Activated CD8-positive, alpha-beta memory T cell treated with anti-CD3 and anti-CD28 coated beads, Interleukin-2, amount 50 U/mL, for 1 hour (primary cell): Measurements from ENCODE around the gene YIPF4.
"Not testable (repeated sequence)": the region's sequence is repeated elsewhere in the genome, so short reads cannot be mapped to it uniquely, and the experiment has no call there.

Experiments
- DNase-seq: peaks from one replicate; pipeline ENCODE4 v3.0.0-alpha.2; 2020; ENCODE audit errors: extremely low read depth

YIPF4 gene

DNA sequence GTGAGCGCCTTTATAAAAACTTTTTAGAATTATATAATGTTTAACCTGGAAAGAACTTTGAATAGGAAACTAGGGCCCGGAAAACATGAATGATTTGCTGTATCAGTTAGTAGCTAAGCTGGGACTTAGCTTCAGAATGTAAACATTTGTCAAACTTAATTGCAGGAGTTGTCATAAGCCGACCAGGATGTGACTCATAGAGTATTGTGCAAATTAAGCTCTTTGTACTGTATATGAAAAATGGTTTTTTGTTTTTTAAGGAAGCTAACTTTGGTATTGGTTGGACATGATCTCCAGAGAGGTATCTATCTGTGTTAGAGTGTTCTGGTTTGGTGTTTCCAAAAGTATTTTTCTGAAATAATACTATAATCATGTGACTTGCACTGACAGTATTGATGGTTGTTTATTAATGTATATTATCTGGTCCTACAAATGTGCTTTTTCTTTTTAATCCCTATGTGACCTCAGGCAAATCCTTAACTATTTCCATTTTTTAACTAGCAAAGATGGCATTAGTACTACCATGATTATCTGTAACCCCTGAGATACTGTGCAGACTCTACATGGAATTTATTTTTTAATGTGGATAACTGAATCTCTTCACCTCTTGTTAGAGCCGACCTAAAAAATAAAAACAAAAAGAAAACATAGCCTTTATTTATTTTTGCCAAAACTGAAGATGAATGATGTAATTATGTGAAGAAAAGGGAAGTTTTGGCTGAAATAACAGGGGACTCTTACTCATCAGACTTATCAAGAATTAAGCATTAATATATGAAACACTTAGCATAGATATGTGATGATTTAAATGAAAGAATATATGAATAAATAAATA, 11.7 kb downstream of the YIPF4 start:
- DNase-seq = no peak

DNA sequence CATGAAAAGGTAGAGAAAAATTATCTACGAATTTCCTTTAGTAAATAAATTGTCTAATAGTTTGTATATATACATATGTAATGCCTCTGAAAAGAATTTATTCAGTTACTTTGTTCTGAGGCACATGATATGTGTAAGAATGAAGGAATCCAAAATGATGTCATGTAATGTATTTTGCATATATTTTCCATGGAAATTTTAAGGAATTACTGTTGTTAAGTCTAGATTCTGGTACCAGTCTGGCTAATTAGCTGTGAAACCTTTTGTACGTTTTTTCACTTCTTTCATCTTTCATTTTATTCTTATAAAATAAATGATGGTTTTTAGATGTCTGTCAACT, 12.3 kb downstream of the YIPF4 start:
- no peak for DNase-seq

DNA sequence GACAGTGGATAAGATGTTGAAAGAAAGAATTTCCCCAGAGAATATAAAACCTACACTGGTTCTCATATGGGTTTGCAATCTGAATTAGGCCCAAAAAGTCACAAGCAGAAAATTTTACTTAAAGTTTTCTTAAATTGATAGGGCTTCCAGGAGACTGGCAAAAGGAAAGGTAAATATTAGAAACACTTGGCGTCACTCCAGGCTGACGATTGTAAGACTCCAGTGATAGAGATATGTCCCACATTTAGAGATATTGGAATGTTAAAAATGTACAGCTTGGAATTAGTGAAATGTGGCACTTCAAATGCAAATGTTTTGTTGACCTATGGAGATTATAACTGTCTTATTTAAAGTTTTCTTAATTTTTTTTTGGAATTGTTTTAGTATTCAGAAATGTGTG, 14.0 kb downstream of the YIPF4 start:
- DNase-seq = no peak

DNA sequence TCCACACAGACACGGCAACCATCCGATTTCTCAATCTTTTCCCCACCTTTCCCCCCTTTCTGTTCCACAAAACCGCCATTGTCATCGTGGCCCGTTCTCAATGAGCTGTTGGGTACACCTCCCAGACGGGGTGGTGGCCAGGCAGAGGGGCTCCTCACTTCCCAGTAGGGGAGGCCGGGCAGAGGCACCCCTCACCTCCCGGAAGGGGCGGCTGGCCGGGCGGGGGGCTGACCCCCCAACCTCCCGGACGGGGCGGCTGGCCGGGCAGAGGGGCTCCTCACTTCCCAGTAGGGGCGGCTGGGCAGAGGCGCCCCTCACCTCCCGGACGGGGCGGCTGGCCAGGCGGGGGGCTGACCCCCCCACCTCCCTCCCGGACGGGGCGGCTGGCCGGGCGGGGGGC, 15.8 kb downstream of the YIPF4 start:
- DNase-seq = not testable (repeated sequence)

DNA sequence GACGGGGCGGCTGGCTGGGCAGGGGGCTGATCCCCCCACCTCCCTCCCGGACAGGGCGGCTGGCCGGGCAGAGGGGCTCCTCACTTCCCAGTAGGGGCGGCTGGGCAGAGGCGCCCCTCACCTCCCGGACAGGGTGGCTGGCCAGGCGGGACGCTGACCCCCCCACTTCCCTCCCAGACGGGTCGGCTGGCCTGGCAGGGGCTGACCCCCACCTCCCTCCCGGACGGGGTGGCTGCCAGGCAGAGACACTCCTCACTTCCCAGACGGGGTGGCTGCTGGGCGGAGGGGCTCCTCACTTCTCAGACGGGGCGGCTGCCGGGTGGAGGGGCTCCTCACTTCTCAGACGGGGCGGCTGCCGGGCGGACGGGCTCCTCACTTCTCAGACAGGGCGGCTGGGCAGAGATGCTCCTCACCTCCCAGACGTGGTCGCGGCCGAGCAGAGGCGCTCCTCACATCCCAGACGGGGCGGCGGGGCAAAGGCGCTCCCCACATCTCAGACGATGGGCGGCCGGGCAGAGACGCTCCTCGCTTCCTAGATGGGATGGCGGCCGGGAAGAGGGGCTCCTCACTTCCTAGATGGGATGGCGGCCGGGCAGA, 16.4 kb downstream of the YIPF4 start:
- not testable (repeated sequence) for DNase-seq

DNA sequence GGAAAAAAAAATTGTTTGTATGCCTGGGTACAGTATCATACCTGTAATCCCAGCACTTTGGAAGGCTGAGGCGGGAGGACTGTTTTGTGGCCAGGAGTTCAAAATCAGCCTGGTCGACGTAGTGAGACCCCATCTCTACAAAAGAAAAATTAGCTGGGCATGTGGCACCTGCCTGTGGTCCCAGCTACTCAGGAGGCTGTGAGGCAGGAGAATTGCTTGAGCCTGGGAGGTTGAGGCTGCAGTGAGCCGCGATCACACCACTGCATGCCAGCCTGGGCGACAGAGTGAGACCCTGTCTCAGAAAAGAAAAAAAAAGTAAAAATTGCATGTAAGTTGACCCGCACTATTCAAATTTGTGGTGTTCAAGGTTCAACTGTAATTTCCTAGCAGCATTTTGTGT, 32.9 kb downstream of the YIPF4 start:
- no peak for DNase-seq

DNA sequence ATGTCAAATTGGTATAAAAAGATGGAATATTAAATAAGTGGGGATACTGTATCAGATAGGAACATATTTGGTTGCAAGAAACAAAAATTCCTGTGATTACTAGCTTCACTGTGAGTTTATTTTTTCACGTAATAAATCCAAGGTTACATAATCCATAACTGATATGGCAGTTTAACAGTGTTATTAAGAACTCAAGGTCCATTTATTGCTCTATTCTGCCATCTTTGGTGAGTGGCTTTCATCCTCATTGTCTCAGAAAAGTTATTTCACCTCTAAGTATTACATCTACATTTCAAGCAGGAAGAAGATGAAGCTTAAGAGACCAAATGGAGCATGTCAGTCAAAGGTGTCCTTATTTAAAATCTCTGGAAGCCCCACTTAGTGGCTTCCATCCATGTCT, 37.2 kb downstream of the YIPF4 start:
- DNase-seq = no peak

DNA sequence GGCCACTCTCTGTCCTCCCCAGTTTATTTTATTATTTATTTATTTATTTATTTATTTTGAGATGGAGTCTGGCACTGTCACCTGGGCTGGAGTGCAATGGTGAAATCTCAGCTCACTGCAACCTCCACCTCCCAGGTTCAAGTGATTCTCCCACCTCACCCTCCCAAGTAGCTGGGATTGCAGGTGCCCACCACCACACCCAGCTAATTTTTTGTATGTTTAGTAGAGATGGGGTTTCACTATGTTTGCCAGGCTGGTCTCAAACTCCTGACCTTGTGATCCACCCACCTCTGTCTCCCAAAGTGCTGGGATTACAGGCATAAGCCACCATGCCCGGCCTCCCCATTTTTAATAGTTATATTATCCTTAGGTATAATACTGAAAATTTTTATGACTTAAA, 51.0 kb downstream of the YIPF4 start:
- not testable (repeated sequence) for DNase-seq

DNA sequence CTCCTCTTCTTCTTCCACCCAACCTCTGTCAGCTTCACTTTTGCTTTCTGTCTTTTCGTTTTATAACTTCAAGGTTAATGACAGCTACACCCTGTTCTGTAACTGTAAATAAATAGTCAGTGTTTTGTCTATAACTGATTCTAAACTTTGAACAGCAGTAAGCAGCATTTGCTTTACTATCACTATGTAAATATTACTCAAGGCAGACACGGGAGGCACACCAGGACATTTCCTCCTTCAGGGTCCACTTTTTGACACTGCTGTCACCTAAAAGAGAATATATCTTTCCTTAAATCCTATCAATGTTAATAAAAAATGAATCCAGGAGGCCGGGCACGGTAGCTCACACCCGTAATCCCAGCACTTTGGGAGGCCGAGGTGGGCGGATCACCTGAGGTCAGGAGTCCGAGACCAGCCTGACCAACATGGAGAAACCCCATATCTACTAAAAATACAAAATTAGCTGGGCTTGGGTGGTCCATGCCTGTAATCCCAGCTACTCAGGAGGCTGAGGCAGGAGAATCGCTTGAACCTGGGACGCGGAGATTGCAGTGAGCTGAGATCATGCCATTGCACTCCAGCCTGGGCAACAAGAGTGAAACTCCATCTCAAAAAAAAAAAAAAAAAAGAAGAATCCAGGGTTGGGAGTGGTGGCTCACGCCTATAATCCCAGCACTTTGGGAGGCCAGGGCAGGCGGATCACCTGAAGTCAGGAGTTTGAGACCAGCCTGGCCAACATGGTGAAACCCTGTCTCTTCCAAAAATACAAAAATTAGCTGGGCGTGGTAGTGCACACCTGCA, 51.7 kb downstream of the YIPF4 start:
- not testable (repeated sequence) for DNase-seq

DNA sequence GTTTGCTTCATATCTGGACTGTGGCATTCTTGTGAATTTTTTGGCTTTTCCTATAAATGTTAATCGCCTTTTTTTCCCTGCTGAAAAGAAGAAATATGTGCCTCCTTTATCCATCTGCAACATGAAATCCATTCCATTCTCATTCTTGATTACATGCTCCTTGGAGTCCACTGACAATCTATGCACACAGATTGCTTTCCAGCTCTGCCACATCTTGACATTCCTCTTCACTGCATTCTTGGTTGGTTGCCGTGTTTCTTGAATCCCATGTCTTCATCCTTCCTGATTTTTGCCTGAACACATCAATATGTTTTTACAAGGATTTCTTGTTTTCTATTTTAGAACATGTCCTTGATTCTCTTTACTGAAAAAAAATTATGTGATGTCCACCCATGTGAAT, 52.4 kb downstream of the YIPF4 start:
- no peak for DNase-seq

DNA sequence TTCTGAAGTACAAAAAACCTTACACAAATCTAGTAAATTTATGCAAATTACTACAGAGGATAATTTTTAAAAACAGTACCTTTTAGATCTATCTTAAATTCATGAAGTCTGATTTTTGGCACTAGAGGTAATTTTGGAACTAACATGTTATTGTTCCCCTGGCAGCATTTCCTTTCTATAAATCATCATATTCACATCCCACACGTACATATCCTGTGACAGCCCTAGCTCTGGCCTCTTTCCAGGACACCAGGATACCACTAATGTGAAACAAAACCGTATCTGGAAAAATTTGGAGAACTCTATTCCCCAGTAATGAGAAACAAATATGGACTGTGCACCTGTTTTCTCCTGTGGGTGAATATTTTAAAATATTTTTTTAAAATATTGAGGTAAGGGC, 65.1 kb downstream of the YIPF4 start:
- DNase-seq = no peak

DNA sequence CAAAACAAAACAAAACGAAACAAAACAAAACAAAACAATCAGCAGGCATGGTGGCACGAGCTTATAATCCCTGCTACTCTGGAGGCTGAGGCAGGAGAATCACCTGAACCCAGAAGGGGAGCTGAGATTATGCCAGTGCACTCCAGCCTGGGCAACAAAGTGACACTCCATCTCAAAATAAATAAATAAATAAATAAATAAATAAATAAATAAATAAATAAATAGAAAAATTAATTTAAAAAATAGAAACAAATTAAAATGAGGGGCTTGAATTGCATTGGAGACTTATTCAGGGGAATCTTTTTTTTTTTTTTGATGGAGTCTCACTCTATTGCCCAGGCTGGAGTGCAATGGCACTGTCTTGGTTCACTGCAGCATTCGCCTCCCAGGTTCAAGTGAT, 73.1 kb downstream of the YIPF4 start:
- DNase-seq = not testable (repeated sequence)

DNA sequence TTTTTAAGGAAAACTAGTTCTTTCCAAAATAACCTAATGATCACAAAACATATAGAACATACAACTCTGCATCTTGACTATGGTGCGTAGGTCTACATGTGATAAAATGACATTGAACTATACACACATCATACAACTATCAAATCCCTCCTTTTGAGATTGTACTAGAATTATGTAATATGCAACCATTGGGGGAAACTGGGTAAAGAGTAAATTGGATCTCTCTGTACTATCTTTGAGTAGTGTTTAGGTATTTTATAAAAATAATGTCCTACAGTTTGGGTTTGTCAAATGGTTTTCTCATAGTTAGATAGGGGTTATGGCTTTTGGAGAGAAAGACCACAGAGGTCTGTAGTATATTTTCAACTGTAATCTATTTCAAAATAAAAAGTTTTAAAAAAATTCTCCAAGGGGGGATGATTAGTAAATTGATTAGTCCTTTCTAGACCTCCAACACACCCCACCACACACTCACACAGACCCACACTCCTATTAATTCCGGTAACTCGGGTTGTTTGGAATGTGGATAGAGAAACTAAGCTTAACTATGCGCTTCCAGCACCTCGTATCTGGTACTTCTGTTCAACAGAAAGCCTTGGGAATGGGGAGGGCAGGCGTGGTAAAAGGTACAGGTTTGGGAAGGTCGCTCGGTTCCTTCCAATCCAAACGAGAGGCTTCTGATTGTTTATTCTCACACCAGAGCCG, 78.4 kb downstream of the YIPF4 start:
- no peak for DNase-seq

DNA sequence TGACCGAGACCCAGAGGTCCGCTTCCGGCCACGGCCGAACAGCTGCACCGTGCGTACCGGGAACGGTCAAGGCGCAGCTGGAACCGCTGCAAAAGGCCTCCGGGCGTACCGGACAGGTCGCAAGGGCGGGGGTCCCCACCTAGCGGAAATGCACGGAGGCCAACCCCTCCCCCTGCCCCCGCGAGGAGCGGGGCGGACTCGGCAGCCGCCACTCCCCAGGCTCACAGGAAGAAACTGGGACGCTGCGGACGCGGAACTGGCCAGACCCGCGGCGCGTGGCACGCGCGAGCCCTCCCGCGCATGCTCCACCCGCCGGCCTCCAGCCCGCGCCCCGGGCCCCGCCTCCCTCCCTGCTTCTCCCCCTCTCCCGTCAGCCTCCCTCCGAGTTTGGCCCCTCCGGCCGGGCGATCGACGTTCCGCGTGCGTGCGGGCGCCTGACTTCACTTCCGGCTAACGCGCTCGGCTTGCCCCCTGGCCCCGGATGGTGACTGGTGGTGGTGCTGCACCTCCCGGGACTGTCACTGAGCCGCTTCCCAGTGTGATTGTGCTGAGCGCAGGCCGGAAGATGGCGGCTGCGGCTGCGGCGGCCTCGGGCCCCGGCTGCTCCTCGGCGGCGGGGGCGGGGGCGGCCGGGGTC, 79.1 kb downstream of the YIPF4 start, which contains the start of gene BIRC6:
BIRC6 (plus strand) TSS at position 343 of the 637 bp plus-strand sequence; CDS start at position 482, 139 bp downstream.
- peak; percentile 77 for DNase-seq

DNA sequence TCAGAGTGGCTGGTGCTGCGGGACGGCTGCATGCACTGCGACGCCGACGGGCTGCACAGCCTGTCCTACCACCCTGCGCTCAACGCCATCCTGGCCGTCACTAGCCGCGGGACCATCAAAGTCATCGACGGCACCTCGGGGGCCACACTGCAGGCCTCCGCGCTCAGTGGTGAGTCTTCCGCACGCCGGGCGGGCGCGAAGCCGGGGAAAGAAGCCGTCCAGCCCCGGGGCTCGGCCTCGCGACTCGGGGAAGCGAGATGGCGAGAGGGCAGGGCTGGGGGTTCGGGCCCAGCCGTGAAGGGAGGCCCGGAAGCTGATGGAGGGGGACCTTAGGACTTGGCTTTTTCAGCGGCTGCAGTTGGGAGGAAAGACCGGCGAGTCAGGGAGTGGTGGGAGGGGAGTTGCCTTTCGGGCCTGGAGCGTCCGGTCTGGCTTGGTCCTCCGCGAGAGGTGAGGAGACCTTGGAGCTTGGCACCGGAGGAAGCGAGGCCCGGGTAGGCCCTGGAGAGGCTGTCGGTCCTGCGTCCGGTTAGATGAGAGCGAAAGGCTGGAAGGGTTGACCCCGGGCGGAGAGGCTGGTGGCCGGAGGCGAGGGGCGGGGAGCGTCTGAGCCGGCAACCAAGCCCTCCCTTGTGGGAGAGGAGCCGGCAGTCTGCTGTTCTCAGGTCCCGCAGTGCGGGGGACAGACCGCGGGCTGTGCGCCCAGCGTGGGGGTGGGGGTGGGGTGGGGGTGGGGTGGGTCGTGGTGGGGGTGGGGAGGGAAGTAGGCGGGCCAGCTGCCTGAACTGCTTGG, 79.8 kb downstream of the YIPF4 start:
- DNase-seq = no peak

DNA sequence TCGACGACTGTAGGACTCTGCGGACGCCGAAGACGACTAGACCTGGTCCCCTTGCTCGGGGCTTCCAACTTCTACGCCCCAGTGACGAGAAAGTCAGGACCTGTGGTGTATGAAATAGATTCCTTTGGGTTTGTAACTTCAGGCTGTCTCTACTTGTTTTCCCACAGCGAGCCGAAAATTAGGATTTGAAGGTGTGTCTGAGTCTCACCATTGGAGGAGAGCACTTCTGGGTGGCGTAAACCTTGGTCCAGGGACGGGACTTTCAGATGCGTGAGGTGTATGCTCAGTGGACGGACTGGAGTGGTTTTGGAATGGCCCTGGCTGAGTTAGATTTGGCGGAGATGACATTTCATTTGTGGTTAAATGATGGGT, 80.4 kb downstream of the YIPF4 start:
- no peak for DNase-seq

DNA sequence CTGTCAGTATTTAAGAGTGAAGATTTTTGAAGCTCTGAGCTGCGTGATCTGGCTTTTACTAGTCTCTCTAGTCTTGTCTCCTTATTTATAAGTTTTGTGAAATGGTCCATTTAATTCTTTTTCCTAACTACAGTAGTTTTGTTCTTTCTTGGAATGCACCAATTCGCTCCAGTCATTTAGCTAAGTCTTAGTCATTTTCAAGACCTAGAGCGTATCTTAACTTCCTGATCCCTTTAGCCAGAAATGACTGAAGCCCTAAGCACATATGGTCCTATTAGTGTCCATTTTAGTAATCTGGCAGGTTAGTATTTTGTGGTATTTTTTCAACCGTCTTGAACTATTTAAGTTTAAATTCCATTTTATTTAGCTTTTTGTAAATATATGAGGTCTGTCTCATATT, 82.7 kb downstream of the YIPF4 start:
- DNase-seq = no peak

DNA sequence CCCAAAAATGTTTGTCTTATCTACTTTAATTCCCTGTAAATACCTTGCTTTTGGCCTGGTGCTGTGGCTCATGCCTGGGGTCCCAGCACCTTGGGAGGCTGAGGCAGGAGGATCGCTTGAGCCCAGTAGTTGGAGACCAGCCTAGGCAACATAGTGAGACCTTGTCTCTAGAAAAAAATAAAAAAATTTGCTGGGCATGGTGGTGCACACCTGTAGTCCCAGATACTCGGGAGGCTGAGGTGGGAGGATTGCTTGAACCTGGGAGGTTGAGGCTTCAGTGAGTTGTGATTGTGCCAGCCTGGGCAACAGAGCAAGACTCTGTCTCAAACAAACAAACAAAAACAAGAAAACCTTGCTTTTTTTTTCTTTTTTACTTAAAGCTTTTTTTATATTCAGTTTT, 85.3 kb downstream of the YIPF4 start:
- not testable (repeated sequence) for DNase-seq

DNA sequence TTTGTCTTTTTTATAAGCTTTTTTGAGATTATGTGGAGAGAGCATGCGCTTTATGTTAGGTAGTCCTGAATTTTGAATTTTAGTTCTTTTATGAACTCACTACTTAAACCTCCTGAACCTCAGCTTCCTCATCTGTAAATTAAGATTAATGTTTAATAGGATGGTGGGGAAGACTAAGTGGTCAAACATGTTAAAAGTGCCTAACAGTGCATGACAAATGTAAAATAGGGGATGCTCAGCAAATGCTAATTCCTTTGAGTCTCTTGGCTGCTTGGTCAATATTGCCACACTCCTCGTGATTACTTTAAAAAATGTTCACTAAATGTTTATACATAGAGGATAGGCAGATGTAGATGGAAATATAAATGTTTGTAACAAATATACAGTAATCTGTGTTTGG, 85.9 kb downstream of the YIPF4 start:
- no peak for DNase-seq

DNA sequence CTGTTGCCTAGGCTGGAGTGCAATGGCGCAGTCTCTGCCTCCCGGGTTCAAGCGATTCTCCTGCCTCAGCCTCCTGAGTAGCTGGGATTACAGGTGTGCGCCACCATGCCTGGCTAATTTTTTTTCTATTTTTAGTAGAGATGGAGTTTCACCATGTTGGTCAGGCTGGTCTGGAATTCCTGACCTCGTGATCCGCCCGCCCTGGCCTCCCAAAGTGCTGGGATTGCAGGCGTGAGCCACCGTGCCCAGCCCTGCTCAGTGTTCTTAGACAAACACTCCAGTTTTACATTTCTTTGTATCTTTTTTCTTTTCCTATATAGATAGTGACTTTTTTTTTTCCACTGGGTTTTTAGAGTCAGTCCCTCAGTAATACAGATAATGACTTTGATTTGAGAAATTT, 86.6 kb downstream of the YIPF4 start:
- not testable (repeated sequence) for DNase-seq

DNA sequence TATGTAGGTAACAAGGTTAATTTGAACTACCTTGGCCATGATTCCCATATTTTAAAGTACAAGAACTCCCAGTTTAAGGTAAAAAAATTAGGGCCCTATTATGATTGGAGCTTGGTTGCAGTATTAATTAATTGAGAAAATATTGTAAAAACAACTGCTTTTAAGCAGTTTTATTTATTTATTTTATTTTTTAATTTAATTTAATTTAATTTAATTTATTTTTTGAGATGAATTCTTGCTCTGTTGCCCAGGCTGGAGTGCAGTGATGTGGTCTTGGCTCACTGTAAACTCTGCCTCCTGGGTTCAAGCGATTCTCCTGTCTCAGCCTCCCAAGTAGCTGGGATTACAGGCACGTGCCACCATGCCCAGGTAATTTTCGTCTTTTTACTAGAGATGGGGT, 88.0 kb downstream of the YIPF4 start:
- DNase-seq = not testable (repeated sequence)
